HEK293 (cell line): ENCODE data around the gene INTS1.

Source experiments
- EGR2 ChIP-seq: fragments of 450-650 bp; formaldehyde crosslinking; IDR thresholded peaks from 2 replicates; pipeline ENCODE4 v1.5.1; 2016; ENCODE audit warnings: low read depth, missing biosample characterization, missing genetic modification characterization
- SCRT1 ChIP-seq: fragments of 450-650 bp; formaldehyde crosslinking; IDR thresholded peaks from 2 replicates; pipeline ENCODE4 v1.5.1; 2016; ENCODE audit warnings: missing biosample characterization, missing genetic modification characterization, borderline replicate concordance
- TCF7L2 ChIP-seq: IDR thresholded peaks from 2 replicates; pipeline ENCODE4 v1.6.1; 2011; ENCODE audit warnings: low read depth, mild to moderate bottlenecking, inconsistent platforms, low read length, moderate library complexity, borderline replicate concordance
- WT1 ChIP-seq: fragments of 450-650 bp; formaldehyde crosslinking; IDR thresholded peaks from 2 replicates; pipeline ENCODE4 v1.5.1; 2016; ENCODE audit warnings: missing biosample characterization, missing genetic modification characterization
- ZNF10 ChIP-seq: fragments of 450-650 bp; formaldehyde crosslinking; IDR thresholded peaks from 2 replicates; pipeline ENCODE4 v1.5.1; 2017; ENCODE audit warnings: missing biosample characterization, missing genetic modification characterization
- ZNF140 ChIP-seq: fragments of 450-650 bp; formaldehyde crosslinking; IDR thresholded peaks from 2 replicates; pipeline ENCODE4 v1.5.1; 2016; ENCODE audit warnings: missing biosample characterization, missing genetic modification characterization
- ZNF184 ChIP-seq: fragments of 450-650 bp; IDR thresholded peaks from 2 replicates; pipeline ENCODE4 v1.5.1; 2018; ENCODE audit warnings: missing biosample characterization, mild to moderate bottlenecking, missing genetic modification characterization
- ZNF521 ChIP-seq: fragments of 450-650 bp; formaldehyde crosslinking; IDR thresholded peaks from 2 replicates; pipeline ENCODE4 v1.5.1; 2017; ENCODE audit warnings: missing biosample characterization, mild to moderate bottlenecking, missing genetic modification characterization
- ZNF768 ChIP-seq: fragments of 450-650 bp; formaldehyde crosslinking; IDR thresholded peaks from 2 replicates; pipeline ENCODE4 v1.5.1; 2018; ENCODE audit warnings: missing biosample characterization, mild to moderate bottlenecking, missing genetic modification characterization
- ZSCAN16 ChIP-seq: fragments of 450-650 bp; formaldehyde crosslinking; IDR thresholded peaks from 2 replicates; pipeline ENCODE4 v1.5.1; 2016; ENCODE audit warnings: missing biosample characterization, missing genetic modification characterization
- TF ChIP-seq, protein P1 (sequence below): fragments of 450-650 bp; formaldehyde crosslinking; IDR thresholded peaks from 2 replicates; pipeline ENCODE4 v1.5.1; 2016; ENCODE audit warnings: missing biosample characterization, missing genetic modification characterization
- TF ChIP-seq, protein P2 (sequence below): fragments of 450-650 bp; formaldehyde crosslinking; IDR thresholded peaks from 2 replicates; pipeline ENCODE4 v1.5.1; 2017; ENCODE audit warnings: missing biosample characterization, missing genetic modification characterization

GRCh38 chr7:1496531-1497292, 7.5 kb downstream of the INTS1 start:
- TF ChIP-seq ZNF768 (tag by site-specific recombination) (no peak), EGR2 (tag by site-specific recombination) (no peak), ZSCAN16 (tag by site-specific recombination) (no peak), TCF7L2 (no peak), ZNF184 (no peak), ZNF521 (tag by site-specific recombination) (no peak), SCRT1 (no peak), WT1 (no peak), ZNF140 (no peak), ZNF10 (tag by site-specific recombination) (no peak)
- TF ChIP-seq, protein P1, sequence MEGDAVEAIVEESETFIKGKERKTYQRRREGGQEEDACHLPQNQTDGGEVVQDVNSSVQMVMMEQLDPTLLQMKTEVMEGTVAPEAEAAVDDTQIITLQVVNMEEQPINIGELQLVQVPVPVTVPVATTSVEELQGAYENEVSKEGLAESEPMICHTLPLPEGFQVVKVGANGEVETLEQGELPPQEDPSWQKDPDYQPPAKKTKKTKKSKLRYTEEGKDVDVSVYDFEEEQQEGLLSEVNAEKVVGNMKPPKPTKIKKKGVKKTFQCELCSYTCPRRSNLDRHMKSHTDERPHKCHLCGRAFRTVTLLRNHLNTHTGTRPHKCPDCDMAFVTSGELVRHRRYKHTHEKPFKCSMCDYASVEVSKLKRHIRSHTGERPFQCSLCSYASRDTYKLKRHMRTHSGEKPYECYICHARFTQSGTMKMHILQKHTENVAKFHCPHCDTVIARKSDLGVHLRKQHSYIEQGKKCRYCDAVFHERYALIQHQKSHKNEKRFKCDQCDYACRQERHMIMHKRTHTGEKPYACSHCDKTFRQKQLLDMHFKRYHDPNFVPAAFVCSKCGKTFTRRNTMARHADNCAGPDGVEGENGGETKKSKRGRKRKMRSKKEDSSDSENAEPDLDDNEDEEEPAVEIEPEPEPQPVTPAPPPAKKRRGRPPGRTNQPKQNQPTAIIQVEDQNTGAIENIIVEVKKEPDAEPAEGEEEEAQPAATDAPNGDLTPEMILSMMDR (tag by site-specific recombination) = no peak
- TF ChIP-seq, protein P2, sequence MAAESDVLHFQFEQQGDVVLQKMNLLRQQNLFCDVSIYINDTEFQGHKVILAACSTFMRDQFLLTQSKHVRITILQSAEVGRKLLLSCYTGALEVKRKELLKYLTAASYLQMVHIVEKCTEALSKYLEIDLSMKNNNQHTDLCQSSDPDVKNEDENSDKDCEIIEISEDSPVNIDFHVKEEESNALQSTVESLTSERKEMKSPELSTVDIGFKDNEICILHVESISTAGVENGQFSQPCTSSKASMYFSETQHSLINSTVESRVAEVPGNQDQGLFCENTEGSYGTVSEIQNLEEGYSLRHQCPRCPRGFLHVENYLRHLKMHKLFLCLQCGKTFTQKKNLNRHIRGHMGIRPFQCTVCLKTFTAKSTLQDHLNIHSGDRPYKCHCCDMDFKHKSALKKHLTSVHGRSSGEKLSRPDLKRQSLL (tag by site-specific recombination) = no peak
